Endodermal cell (in vitro differentiated cells): ENCODE data around the gene EI24. TPM values are rescaled to one million over a fixed set of nuclear protein-coding genes. Genes with fewer than 3 reads are reported as not detected.

Experiments used
- DNase-seq: peaks from one replicate; pipeline ENCODE4 v3.0.0-alpha.2; 2017
- H3K27ac ChIP-seq: 2 replicates; pipeline ENCODE4 v1.5.1; 2013; ENCODE audit warnings: mild to moderate bottlenecking, low read depth, low read length, moderate library complexity
- H3K27me3 ChIP-seq: 2 replicates; pipeline ENCODE4 v1.6.1; 2013; ENCODE audit warnings: mild to moderate bottlenecking, low read length, moderate library complexity; ENCODE audit not compliant: insufficient read depth, control insufficient read depth, poor library complexity, severe bottlenecking
- H3K36me3 ChIP-seq: 2 replicates; pipeline ENCODE4 v1.7.0; 2013; ENCODE audit warnings: mild to moderate bottlenecking, low read length, moderate library complexity; ENCODE audit not compliant: control insufficient read depth, insufficient read depth
- H3K4me1 ChIP-seq: one replicate; pipeline ENCODE4 v1.7.0; 2013; ENCODE audit warnings: low read length; ENCODE audit not compliant: control insufficient read depth, insufficient read depth
- H3K4me3 ChIP-seq: 2 replicates; pipeline ENCODE4 v1.5.1; 2013; ENCODE audit warnings: mild to moderate bottlenecking, low read length, moderate library complexity
- H3K9ac ChIP-seq: 2 replicates; pipeline ENCODE4 v1.6.1; 2013; ENCODE audit warnings: mild to moderate bottlenecking, low read length, moderate library complexity; ENCODE audit not compliant: poor library complexity, severe bottlenecking; ENCODE audit errors: extremely low read depth
- H3K9me3 ChIP-seq: 2 replicates; pipeline ENCODE4 v1.6.1; 2013; ENCODE audit warnings: mild to moderate bottlenecking, low read length, moderate library complexity; ENCODE audit not compliant: control insufficient read depth
- H3K27ac Mint-ChIP-seq: 2 replicates; pipeline ENCODE4 v1.8.0; 2020; ENCODE audit warnings: mixed read lengths
- H3K27me3 Mint-ChIP-seq: 2 replicates; pipeline ENCODE4 v1.8.0; 2021; ENCODE audit warnings: mild to moderate bottlenecking, mixed read lengths; ENCODE audit not compliant: insufficient read depth
- H3K36me3 Mint-ChIP-seq: 2 replicates; pipeline ENCODE4 v1.8.0; 2020; ENCODE audit warnings: low read depth, mixed read lengths
- H3K4me1 Mint-ChIP-seq: 2 replicates; pipeline ENCODE4 v1.8.0; 2020; ENCODE audit warnings: mixed read lengths
- H3K4me3 Mint-ChIP-seq: 2 replicates; pipeline ENCODE4 v1.8.0; 2020; ENCODE audit warnings: mild to moderate bottlenecking, moderate library complexity, mixed read lengths
- H3K9me3 Mint-ChIP-seq: 2 replicates; pipeline ENCODE4 v1.8.0; 2020; ENCODE audit warnings: mild to moderate bottlenecking, mixed read lengths
- WGBS, 2 experiments: methylation state at CpG; one replicate each; pipeline versions ENCODE4 v1.1.5 to v1.1.7; 2013; ENCODE audit warnings: missing lambda C conversion rate in 2 of 2, mixed read lengths in 1 of 2; ENCODE audit not compliant: insufficient coverage in 1 of 2, insufficient read length in 1 of 2; 5-methylcytosine and 5-hydroxymethylcytosine counted together
- long read RNA-seq, 4 experiments: library from polyadenylated mRNA in 2 of 4; library from RNA in 1 of 4; library from capped mRNA in 1 of 4; stranded (forward) in 3 of 4; unstranded in 1 of 4; transcript quantifications; one replicate each; pipeline ENCODE4 v2.0.0, GENCODE V29; 2020 to 2021; ENCODE audit warnings: inconsistent platforms in 1 of 4
- polyA plus RNA-seq, 2 experiments: library from polyadenylated mRNA; stranded (reverse); fragments of 50-300 nt; gene quantifications; one replicate each; pipeline ENCODE4 v1.2.3, GENCODE V29; 2013
- total RNA-seq, 2 donors: library from RNA; stranded (reverse); fragmentation: NEBNext Ultra II Directional in 1 of 2; extraction: Animal tissue kit (Norgen Biotek cat#: 25700) in 1 of 2; gene quantifications; 2 replicates in 1 of 2; 3 replicates in 1 of 2; pipeline ENCODE4 v1.2.1, GENCODE V29; 2021
- TF ChIP-seq, protein P1 (sequence below): fragments of 200-600 bp; sonication (generic); conservative IDR thresholded peaks from 2 replicates; pipeline ENCODE4 v1.5.0; 2021; ENCODE audit warnings: antibody characterized with exemption, mild to moderate bottlenecking

The EI24 gene
- total RNA-seq, result 100 to 1,000 TPM; 102 to 110 TPM
- polyA plus RNA-seq (2013, experiment 1 of 2), result 105 TPM
- polyA plus RNA-seq (2013, experiment 2 of 2), result 97.5 TPM
- long read RNA-seq, experiment 1, transcript EI24-201 (11 exons, 2,455 nt), result major isoform, 27 of 74 reads
- long read RNA-seq, experiment 1, partial matches to known transcripts, result 31 of 74 reads
- long read RNA-seq, experiment 1, other reads (novel, unspliced or antisense), result 16 of 74 reads
- long read RNA-seq, experiment 2, transcript EI24-201 (11 exons, 2,455 nt), result major isoform, 166 of 205 reads
- long read RNA-seq, experiment 2, partial matches to known transcripts, result 10 of 205 reads
- long read RNA-seq, experiment 2, other reads (novel, unspliced or antisense), result 24 of 205 reads
- long read RNA-seq, experiment 3, transcript EI24-201 (11 exons, 2,455 nt), result major isoform, 187 of 227 reads
- long read RNA-seq, experiment 3, transcript EI24-211 (11 exons, 1,544 nt), result minor isoform, 5 of 227 reads
- long read RNA-seq, experiment 3, partial matches to known transcripts, result 9 of 227 reads
- long read RNA-seq, experiment 3, other reads (novel, unspliced or antisense), result 22 of 227 reads
- long read RNA-seq, experiment 4, transcript EI24-201 (11 exons, 2,455 nt), result major isoform, 40 of 63 reads
- long read RNA-seq, experiment 4, partial matches to known transcripts, result 17 of 63 reads
- long read RNA-seq, experiment 4, other reads (novel, unspliced or antisense), result 4 of 63 reads

DNA sequence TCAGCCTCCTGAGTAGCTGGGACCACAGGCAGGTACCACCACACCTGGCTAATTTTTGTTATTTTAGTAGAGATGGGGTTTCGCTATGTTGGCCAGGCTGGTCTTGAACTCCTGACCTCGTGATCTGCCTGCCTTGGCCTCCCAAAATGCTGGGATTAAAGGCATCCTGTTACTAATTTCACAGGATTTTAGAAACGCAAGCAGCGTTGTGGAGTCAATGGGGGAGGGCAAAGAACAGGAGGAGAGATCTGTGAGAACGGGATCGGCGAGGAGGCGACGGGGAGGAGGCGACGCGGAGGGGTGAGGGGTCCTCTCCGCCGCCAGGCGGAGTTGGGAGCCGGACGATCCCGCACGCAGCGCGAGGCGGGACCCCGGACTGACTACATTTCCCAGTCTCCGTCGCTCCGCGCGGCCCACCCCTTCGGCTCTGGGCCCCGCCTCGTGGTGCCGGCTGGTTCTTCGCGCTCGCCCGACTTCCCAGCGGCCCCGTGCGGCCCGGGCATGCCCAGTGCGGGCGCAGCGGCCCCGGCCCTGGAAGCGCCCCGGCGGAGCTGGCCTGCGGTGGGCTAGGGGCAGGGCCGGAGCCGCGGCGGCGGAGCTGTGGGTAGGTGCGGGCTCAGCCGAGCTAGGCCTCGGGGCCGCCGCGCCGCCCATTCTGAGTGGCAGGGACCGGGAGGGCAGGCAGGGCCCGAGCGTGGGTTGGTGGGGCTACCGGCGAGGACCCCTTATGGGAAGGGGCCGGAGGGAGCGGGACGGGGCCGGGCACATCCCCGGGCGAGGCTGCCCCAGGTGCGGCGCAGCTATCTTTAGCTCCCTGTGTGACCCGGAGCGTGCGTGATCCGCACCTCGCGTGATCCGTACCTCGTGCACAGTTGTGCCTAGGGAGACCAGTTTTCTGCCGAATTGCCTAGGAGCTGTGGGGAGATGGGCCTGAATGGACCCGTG lies at the start of gene EI24:
TSS of gene EI24 (plus strand) at position 508 of the 945 bp plus-strand sequence. CDS start 3,051 bp downstream, outside the sequence.
- Histone ChIP-seq H3K9me3 (peaks cover 8% of the 10 kb centered on the region), H3K27me3 (no peaks in the 10 kb centered on the region), H3K4me1 (peaks cover 7% of the 10 kb centered on the region), H3K9ac (peak within 1 kb of the TSS; percentile 83), H3K27ac (no peak within 1 kb of the TSS), H3K4me3 (peak within 1 kb of the TSS; percentile 98), H3K36me3 (peaks cover 20% of the 10 kb centered on the region)
- Mint-ChIP-seq H3K36me3 (peaks cover 14% of the 10 kb centered on the region), H3K9me3 (peaks cover 14% of the 10 kb centered on the region), H3K27me3 (no peaks in the 10 kb centered on the region), H3K4me3 (peak within 1 kb of the TSS; percentile 78), H3K27ac (peak within 1 kb of the TSS; percentile 74), H3K4me1 (peaks cover 16% of the 10 kb centered on the region)
- WGBS, 2 experiments, result 1 to 2% methylated on average over 24 to 83 of the region's 83 CpGs
- DNase-seq, result peak; percentile 98
- TF ChIP-seq, protein P1, sequence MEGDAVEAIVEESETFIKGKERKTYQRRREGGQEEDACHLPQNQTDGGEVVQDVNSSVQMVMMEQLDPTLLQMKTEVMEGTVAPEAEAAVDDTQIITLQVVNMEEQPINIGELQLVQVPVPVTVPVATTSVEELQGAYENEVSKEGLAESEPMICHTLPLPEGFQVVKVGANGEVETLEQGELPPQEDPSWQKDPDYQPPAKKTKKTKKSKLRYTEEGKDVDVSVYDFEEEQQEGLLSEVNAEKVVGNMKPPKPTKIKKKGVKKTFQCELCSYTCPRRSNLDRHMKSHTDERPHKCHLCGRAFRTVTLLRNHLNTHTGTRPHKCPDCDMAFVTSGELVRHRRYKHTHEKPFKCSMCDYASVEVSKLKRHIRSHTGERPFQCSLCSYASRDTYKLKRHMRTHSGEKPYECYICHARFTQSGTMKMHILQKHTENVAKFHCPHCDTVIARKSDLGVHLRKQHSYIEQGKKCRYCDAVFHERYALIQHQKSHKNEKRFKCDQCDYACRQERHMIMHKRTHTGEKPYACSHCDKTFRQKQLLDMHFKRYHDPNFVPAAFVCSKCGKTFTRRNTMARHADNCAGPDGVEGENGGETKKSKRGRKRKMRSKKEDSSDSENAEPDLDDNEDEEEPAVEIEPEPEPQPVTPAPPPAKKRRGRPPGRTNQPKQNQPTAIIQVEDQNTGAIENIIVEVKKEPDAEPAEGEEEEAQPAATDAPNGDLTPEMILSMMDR, result peak; percentile 88

DNA sequence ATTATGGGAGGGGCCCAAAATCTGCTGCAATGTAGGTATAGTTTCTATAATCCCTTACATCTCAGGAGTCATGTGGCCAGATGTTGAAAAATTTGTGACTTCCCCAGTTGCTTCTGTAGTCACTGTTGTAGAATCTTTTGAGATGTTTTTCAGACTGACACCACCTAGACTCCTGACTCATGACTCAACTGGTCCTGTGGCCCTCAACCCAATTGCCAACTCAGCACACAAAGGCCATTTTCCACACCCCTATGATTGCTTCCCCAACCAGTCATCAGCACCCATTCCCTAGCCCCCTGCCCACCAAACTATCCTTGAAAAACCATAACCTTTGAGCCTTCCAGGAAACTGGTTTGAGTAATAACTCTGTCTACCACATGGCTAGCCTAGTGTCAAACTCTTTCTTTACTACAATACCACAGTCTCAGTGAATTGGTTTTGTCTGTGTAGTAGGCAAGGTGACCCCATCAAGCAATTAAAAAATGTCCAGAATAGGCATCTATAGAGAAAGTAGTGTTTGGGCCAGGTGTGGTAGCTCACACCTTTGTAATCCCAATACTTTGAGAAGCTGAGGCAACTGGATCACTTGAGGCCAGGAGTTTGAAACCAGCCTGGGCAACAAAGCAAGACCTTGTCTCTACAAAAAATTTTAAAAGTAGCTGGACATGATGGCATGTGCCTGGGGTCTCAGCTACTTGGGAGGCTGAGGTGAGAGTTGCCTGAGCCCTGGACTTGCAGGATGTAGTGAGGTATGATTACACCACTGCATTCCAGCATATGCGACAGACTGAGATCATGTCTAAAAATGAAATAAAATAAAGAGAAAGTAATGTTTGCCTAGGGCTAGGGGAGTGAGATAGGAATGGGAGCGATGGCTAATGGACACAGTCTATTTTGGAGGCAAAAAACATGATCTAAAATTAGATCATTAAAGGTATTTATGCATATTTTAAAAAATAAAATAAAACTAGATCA lies 49.1 kb upstream of the EI24 start:
- no peaks in the 10 kb centered on the region for H3K4me1 ChIP-seq
- WGBS, 2 experiments, result 100% methylated on average over 2 of the region's 2 CpGs; no CpG with 5 or more reads in 1 of the 2 experiments
- H3K4me3 ChIP-seq, result peak overlapping the region; percentile 22
- H3K27ac ChIP-seq, result no peak overlapping the region
- TF ChIP-seq, protein P1, result no peak
- Mint-ChIP-seq H3K4me1 (peaks cover 19% of the 10 kb centered on the region), H3K4me3 (no peak overlapping the region), H3K27me3 (peaks cover 2% of the 10 kb centered on the region), H3K27ac (no peak overlapping the region), H3K36me3 (no peaks in the 10 kb centered on the region), H3K9me3 (peaks cover 28% of the 10 kb centered on the region)
- DNase-seq, result no peak
- H3K9me3 ChIP-seq, result peaks cover 33% of the 10 kb centered on the region
- no peaks in the 10 kb centered on the region for H3K36me3 ChIP-seq
- no peak overlapping the region for H3K9ac ChIP-seq
- H3K27me3 ChIP-seq, result no peaks in the 10 kb centered on the region
